SK-N-SH treated with all-trans-retinoic acid at 6 μM for 48 hours (cell line): Measurements from ENCODE around the gene JAK1.

Source experiments
- ATAC-seq: fragments of 200-7000 bp; cut with Tn5 transposase; 3 replicates; pipeline ENCODE4 v1.9.1; 2020; ENCODE audit warnings: mild to moderate bottlenecking, moderate library complexity
- ARNTL ChIP-seq: fragments of 450-650 bp; formaldehyde crosslinking; IDR thresholded peaks from 2 replicates; pipeline ENCODE4 v1.5.0; 2020; ENCODE audit warnings: low read depth, mild to moderate bottlenecking, moderate library complexity, borderline replicate concordance
- BACH2 ChIP-seq: fragments of 250-450 bp; sonication (Bioruptor Pico); IDR thresholded peaks from 2 replicates; pipeline ENCODE4 v1.9.0; 2021; ENCODE audit warnings: mild to moderate bottlenecking, borderline replicate concordance
- CSDC2 ChIP-seq: fragments of 250-450 bp; sonication (Bioruptor Pico); IDR thresholded peaks from 2 replicates; pipeline ENCODE4 v1.5.0; 2020; ENCODE audit warnings: mild to moderate bottlenecking, moderate library complexity
- ESRRG ChIP-seq: fragments of 250-450 bp; sonication (Bioruptor Pico); IDR thresholded peaks from 2 replicates; pipeline ENCODE4 v1.6.1; 2021; ENCODE audit warnings: mild to moderate bottlenecking
- ISL1 ChIP-seq: fragments of 250-450 bp; sonication (Bioruptor Pico); IDR thresholded peaks from 2 replicates; pipeline ENCODE4 v2.1.2; 2022; ENCODE audit warnings: mild to moderate bottlenecking, moderate library complexity
- OSR1 ChIP-seq: fragments of 250-450 bp; sonication (Bioruptor Pico); IDR thresholded peaks from 2 replicates; pipeline ENCODE4 v1.8.0; 2022; ENCODE audit warnings: moderate library complexity, mild to moderate bottlenecking, inconsistent platforms
- PPARA ChIP-seq: fragments of 250-450 bp; sonication (Bioruptor Pico); IDR thresholded peaks from 2 replicates; pipeline ENCODE4 v1.5.0; 2020; ENCODE audit warnings: mild to moderate bottlenecking, borderline replicate concordance
- RARB ChIP-seq: fragments of 250-450 bp; sonication (Bioruptor Pico); IDR thresholded peaks from 2 replicates; pipeline ENCODE4 v1.8.0; 2021; ENCODE audit warnings: mild to moderate bottlenecking, moderate library complexity
- SNAI2 ChIP-seq: fragments of 250-450 bp; sonication (Bioruptor Pico); IDR thresholded peaks from 2 replicates; pipeline ENCODE4 v1.5.0; 2020; ENCODE audit warnings: mild to moderate bottlenecking, moderate library complexity
- TCF4 ChIP-seq: fragments of 250-450 bp; sonication (Bioruptor Pico); IDR thresholded peaks from 2 replicates; pipeline ENCODE4 v1.8.0; 2021; ENCODE audit warnings: mild to moderate bottlenecking, moderate library complexity, borderline replicate concordance
- TOX ChIP-seq: fragments of 250-450 bp; sonication (Bioruptor Pico); IDR thresholded peaks from 2 replicates; pipeline ENCODE4 v1.8.0; 2021; ENCODE audit warnings: mild to moderate bottlenecking, moderate library complexity, borderline replicate concordance
- ZC3H10 ChIP-seq: fragments of 250-450 bp; sonication (Bioruptor Pico); IDR thresholded peaks from 2 replicates; pipeline ENCODE4 v1.5.1; 2021; ENCODE audit warnings: mild to moderate bottlenecking, moderate library complexity
- ZFP3 ChIP-seq: fragments of 250-450 bp; sonication (Bioruptor Pico); IDR thresholded peaks from 2 replicates; pipeline ENCODE4 v1.5.0; 2020; ENCODE audit warnings: mild to moderate bottlenecking, moderate library complexity
- ZFP30 ChIP-seq: fragments of 450-650 bp; formaldehyde crosslinking; IDR thresholded peaks from 2 replicates; pipeline ENCODE4 v1.5.0; 2022; ENCODE audit warnings: mild to moderate bottlenecking, moderate library complexity
- ZNF565 ChIP-seq: fragments of 450-650 bp; formaldehyde crosslinking; conservative IDR thresholded peaks from 2 replicates; pipeline ENCODE4 v1.5.0; 2020; ENCODE audit warnings: low read depth, mild to moderate bottlenecking, moderate library complexity
- ZNF70 ChIP-seq: fragments of 450-650 bp; formaldehyde crosslinking; IDR thresholded peaks from 2 replicates; pipeline ENCODE4 v1.5.0; 2020; ENCODE audit warnings: mild to moderate bottlenecking, moderate library complexity
- ZNF8 ChIP-seq: fragments of 450-650 bp; formaldehyde crosslinking; IDR thresholded peaks from 2 replicates; pipeline ENCODE4 v1.5.0; 2020; ENCODE audit warnings: mild to moderate bottlenecking, moderate library complexity
- TF ChIP-seq, protein P1 (sequence below): fragments of 250-450 bp; sonication (Bioruptor Pico); IDR thresholded peaks from 2 replicates; pipeline ENCODE4 v1.8.0; 2020; ENCODE audit warnings: mild to moderate bottlenecking, moderate library complexity, borderline replicate concordance
- TF ChIP-seq, protein P2 (sequence below): fragments of 250-450 bp; sonication (Bioruptor Pico); IDR thresholded peaks from 2 replicates; pipeline ENCODE4 v1.5.1; 2021; ENCODE audit warnings: mild to moderate bottlenecking, moderate library complexity
- TF ChIP-seq, protein P3 (sequence below): fragments of 250-450 bp; sonication (Bioruptor Pico); IDR thresholded peaks from 2 replicates; pipeline ENCODE4 v1.8.0; 2021; ENCODE audit warnings: low read depth, mild to moderate bottlenecking, moderate library complexity, borderline replicate concordance
- TF ChIP-seq, protein P4 (sequence below): fragments of 250-450 bp; sonication (Bioruptor Pico); IDR thresholded peaks from 2 replicates; pipeline ENCODE4 v1.5.1; 2020; ENCODE audit warnings: low read depth, mild to moderate bottlenecking, moderate library complexity

Gene JAK1

DNA sequence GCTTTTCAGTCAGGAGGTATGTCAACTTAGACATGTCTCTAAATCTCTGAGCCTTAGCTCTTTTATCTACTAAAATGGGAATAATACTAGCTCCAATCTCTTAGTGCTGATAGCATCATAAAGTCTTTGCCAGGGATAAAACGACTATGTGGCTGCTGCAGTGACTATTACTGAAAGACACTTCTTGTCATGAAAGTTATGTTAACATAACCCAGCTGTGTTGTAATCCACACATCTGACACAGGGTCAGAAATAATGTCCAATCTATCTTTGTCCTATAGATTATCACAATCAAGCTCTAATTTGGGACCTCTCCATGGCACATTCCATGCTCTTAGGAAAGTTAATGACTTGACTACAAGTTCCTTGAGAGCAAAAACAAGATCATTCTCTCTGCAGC lies 62.8 kb downstream of the JAK1 start:
- no peak for ATAC-seq
- TF ChIP-seq, protein P1, sequence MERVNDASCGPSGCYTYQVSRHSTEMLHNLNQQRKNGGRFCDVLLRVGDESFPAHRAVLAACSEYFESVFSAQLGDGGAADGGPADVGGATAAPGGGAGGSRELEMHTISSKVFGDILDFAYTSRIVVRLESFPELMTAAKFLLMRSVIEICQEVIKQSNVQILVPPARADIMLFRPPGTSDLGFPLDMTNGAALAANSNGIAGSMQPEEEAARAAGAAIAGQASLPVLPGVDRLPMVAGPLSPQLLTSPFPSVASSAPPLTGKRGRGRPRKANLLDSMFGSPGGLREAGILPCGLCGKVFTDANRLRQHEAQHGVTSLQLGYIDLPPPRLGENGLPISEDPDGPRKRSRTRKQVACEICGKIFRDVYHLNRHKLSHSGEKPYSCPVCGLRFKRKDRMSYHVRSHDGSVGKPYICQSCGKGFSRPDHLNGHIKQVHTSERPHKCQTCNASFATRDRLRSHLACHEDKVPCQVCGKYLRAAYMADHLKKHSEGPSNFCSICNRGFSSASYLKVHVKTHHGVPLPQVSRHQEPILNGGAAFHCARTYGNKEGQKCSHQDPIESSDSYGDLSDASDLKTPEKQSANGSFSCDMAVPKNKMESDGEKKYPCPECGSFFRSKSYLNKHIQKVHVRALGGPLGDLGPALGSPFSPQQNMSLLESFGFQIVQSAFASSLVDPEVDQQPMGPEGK (CRISPR knock-in tag) = no peak
- TF ChIP-seq ISL1 (CRISPR knock-in tag) (no peak), PPARA (CRISPR knock-in tag) (no peak), ZNF70 (CRISPR knock-in tag) (no peak), ESRRG (no peak), TCF4 (CRISPR knock-in tag) (no peak), SNAI2 (CRISPR knock-in tag) (no peak), ZFP30 (no peak), ZFP3 (no peak), ZNF8 (CRISPR knock-in tag) (no peak)
- TF ChIP-seq, protein P2, sequence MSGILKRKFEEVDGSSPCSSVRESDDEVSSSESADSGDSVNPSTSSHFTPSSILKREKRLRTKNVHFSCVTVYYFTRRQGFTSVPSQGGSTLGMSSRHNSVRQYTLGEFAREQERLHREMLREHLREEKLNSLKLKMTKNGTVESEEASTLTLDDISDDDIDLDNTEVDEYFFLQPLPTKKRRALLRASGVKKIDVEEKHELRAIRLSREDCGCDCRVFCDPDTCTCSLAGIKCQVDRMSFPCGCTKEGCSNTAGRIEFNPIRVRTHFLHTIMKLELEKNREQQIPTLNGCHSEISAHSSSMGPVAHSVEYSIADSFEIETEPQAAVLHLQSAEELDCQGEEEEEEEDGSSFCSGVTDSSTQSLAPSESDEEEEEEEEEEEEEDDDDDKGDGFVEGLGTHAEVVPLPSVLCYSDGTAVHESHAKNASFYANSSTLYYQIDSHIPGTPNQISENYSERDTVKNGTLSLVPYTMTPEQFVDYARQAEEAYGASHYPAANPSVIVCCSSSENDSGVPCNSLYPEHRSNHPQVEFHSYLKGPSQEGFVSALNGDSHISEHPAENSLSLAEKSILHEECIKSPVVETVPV (CRISPR knock-in tag) = no peak

DNA sequence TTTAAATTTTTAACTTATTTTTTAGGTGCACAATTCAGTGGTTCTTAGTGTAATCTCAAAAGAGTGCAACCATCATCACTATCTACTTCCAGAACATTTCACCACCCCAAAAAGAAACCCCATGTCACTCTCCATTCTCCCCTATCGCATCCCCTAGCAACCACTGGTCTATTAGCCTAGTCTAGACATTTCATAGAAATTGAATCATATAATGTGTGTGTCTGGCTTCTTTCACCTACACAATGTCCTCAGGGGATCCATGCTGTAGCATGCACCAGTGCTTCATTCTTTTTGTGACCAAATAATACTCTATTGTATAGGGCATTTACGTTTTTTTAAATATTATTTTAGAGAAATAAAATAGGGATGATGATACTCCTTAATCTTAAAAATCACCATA lies 64.7 kb downstream of the JAK1 start:
- TF ChIP-seq CSDC2 (CRISPR knock-in tag) = no peak
- TF ChIP-seq, protein P3, sequence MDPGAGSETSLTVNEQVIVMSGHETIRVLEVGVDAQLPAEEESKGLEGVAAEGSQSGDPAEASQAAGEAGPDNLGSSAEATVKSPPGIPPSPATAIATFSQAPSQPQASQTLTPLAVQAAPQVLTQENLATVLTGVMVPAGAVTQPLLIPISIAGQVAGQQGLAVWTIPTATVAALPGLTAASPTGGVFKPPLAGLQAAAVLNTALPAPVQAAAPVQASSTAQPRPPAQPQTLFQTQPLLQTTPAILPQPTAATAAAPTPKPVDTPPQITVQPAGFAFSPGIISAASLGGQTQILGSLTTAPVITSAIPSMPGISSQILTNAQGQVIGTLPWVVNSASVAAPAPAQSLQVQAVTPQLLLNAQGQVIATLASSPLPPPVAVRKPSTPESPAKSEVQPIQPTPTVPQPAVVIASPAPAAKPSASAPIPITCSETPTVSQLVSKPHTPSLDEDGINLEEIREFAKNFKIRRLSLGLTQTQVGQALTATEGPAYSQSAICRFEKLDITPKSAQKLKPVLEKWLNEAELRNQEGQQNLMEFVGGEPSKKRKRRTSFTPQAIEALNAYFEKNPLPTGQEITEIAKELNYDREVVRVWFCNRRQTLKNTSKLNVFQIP = no peak
- no peak for TF ChIP-seq TOX (CRISPR knock-in tag)
- TF ChIP-seq TCF4 (CRISPR knock-in tag) = no peak
- TF ChIP-seq ZFP3 = no peak
- TF ChIP-seq ARNTL (CRISPR knock-in tag) = no peak
- TF ChIP-seq, protein P4, sequence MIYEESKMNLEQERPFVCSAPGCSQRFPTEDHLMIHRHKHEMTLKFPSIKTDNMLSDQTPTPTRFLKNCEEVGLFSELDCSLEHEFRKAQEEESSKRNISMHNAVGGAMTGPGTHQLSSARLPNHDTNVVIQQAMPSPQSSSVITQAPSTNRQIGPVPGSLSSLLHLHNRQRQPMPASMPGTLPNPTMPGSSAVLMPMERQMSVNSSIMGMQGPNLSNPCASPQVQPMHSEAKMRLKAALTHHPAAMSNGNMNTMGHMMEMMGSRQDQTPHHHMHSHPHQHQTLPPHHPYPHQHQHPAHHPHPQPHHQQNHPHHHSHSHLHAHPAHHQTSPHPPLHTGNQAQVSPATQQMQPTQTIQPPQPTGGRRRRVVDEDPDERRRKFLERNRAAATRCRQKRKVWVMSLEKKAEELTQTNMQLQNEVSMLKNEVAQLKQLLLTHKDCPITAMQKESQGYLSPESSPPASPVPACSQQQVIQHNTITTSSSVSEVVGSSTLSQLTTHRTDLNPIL (CRISPR knock-in tag) = no peak
- TF ChIP-seq ZC3H10 (CRISPR knock-in tag) = no peak
- no peak for TF ChIP-seq ZNF70 (CRISPR knock-in tag)
- no peak for TF ChIP-seq OSR1
- TF ChIP-seq ISL1 (CRISPR knock-in tag) = no peak
- no peak for TF ChIP-seq ZFP30
- TF ChIP-seq PPARA (CRISPR knock-in tag) = no peak
- TF ChIP-seq SNAI2 (CRISPR knock-in tag) = no peak
- TF ChIP-seq ZNF565 (CRISPR knock-in tag) = no peak
- TF ChIP-seq, protein P2 (CRISPR knock-in tag) = no peak
- ATAC-seq = no peak

DNA sequence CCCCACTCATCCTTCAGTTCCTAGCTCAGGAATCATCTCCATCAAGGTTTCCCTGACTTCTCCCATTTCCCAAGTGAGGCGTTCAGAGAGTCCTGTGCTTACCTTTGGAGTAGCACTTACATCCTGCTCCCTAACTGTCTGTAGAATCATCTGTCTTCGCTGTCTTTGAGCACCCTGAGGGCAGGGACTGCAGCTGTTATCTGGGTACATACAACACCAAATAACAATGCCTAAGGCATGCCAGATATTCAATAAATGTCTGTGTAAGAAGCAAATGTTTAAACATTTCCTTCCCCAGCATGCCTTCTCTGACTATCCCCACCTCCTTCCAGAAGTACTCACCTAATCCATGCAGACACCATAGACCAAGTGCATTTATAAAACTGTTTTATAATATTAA lies 65.4 kb downstream of the JAK1 start:
- TF ChIP-seq OSR1 (no peak), TCF4 (CRISPR knock-in tag) (no peak)
- no peak for ATAC-seq

DNA sequence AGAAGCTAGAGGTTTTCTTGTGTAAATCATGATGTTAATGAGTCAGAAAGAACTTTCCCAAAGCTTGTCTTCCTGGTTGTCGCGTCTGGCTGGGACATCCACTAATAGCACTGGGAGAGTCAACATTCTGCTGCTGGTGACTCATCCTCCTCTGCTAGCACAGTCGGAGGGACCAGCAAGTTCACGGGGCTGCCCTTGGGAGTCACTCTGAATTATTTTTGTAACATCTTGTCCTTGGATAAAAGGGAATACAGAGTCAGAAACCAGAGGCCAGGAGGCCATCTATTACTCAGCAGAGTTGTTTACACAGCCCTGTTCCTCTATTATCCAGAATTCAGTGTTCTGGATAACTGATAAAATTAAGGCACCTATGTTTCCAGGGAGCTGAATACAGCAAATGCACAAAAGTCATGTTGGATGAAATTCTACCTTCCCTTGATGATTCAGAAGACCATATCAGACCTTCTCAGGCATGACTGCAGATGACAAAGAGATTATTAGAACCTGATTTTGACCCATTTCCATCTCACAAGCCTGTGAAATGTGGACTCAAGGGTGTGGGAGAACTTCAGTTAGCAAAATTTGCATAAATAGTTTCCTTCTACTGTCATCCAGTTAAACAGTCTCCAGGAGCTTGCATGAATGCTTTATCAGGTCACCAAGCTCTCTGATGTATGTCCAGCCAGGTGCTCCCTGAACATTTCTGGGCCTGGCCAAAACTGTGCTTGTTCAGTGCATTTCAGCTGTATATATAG lies 68.1 kb downstream of the JAK1 start:
- ATAC-seq = peak; percentile 95
- TF ChIP-seq PPARA (CRISPR knock-in tag) = no peak
- TF ChIP-seq, protein P3 = no peak
- no peak for TF ChIP-seq RARB (CRISPR knock-in tag)
- TF ChIP-seq ZNF70 (CRISPR knock-in tag) = no peak
- TF ChIP-seq BACH2 (CRISPR knock-in tag) = no peak
- TF ChIP-seq ISL1 (CRISPR knock-in tag) = peak; percentile 59; the same call in 1 of the 2 replicates
